ENCODE results near the gene IRF2BP1. TPM values are rescaled to one million over a fixed set of nuclear protein-coding genes. Genes with fewer than 3 reads are reported as not detected.

Gene IRF2BP1
- polyA plus RNA-seq, 2 donors = 9.0 to 10.6 TPM

DNA sequence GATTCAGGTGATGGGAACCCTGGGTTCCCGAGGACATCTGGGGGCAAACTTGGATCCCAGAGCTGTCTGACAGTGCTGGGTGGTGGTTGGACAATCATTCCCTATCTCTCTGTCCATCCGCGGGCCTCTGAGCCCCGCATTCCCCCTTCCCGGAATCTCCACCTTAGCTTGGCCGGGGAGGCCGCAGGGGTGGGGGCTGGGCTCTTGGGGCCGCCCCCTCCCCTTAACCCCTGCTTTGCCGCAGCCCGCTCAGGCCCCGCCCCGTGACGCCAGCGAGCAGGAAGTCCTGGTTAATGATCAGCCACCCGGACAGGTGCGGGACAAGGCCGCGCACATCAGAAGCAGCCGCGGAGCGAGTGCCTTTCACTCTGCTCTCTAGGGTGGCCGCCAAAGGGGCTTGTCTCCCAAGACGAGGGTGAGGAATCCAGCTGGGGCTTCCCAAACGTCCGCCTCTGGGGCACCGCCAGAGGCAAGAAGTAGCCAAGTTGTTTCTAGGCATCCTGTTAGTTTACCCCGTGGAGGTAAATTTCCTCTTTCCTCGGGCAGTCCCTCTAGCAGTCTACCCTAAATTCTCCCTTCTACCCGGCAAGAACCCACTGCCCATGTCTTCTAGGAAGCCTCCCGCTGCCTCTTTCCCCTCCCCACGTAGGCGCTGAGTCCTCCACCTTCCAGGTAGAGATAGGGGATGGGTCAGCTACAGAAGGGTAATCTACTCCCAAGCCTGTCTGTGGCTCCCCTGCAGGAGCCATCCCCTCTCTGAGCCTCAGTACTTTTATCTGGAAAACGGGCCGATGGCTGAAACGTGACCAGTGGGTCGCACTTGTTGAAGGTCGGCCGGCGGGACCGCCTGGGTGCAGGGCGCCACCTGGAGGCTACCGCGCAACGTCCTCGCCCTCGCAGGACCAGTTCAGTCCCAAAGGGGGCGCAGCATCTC, 3.0 kb downstream of the IRF2BP1 start:
- H3K27ac ChIP-seq (ENCODE audit: low read depth in 2 of 2, low read length in 1 of 2) = peak overlapping the region in 1 of 2 donors; percentile 39
- H3K36me3 ChIP-seq (ENCODE audit: control insufficient read depth in 2 of 2, insufficient read depth in 2 of 2, low read length in 1 of 2) = peaks cover 0 to 2% of the 10 kb centered on the region in 2 donors
- WGBS, 2 donors = 16% methylated on average over 46 to 47 of the region's 47 CpGs
- H3K4me1 ChIP-seq (ENCODE audit: control insufficient read depth in 2 of 2, insufficient read depth in 2 of 2, low read length in 1 of 2) = peaks cover 9 to 21% of the 10 kb centered on the region in 2 donors
- H3K27me3 ChIP-seq (ENCODE audit: control insufficient read depth in 1 of 2, insufficient read depth in 2 of 2, low read length in 2 of 2) = no peaks in the 10 kb centered on the region
- H3K9me3 ChIP-seq (ENCODE audit: control insufficient read depth in 2 of 2, insufficient read depth in 1 of 2, low read depth in 1 of 2, low read length in 1 of 2) = no peaks in the 10 kb centered on the region
- H3K4me3 ChIP-seq (ENCODE audit: low read depth in 1 of 2, low read length in 2 of 2) = peak overlapping the region; percentile 42 to 51

GRCh38 chr19:45881909-45882528, 3.9 kb downstream of the IRF2BP1 start:
- Histone ChIP-seq H3K9me3 (ENCODE audit: control insufficient read depth in 2 of 2, insufficient read depth in 1 of 2, low read depth in 1 of 2, low read length in 1 of 2) (no peaks in the 10 kb centered on the region), H3K36me3 (ENCODE audit: control insufficient read depth in 2 of 2, insufficient read depth in 2 of 2, low read length in 1 of 2) (peaks cover 0 to 2% of the 10 kb centered on the region in 2 donors), H3K27ac (ENCODE audit: low read depth in 2 of 2, low read length in 1 of 2) (no peak overlapping the region), H3K4me1 (ENCODE audit: control insufficient read depth in 2 of 2, insufficient read depth in 2 of 2, low read length in 1 of 2) (peaks cover 9 to 21% of the 10 kb centered on the region in 2 donors), H3K4me3 (ENCODE audit: low read depth in 1 of 2, low read length in 2 of 2) (no peak overlapping the region), H3K27me3 (ENCODE audit: control insufficient read depth in 1 of 2, insufficient read depth in 2 of 2, low read length in 2 of 2) (no peaks in the 10 kb centered on the region)
- 34 to 53% methylated on average over 4 of the region's 4 CpGs for WGBS, 2 donors

DNA sequence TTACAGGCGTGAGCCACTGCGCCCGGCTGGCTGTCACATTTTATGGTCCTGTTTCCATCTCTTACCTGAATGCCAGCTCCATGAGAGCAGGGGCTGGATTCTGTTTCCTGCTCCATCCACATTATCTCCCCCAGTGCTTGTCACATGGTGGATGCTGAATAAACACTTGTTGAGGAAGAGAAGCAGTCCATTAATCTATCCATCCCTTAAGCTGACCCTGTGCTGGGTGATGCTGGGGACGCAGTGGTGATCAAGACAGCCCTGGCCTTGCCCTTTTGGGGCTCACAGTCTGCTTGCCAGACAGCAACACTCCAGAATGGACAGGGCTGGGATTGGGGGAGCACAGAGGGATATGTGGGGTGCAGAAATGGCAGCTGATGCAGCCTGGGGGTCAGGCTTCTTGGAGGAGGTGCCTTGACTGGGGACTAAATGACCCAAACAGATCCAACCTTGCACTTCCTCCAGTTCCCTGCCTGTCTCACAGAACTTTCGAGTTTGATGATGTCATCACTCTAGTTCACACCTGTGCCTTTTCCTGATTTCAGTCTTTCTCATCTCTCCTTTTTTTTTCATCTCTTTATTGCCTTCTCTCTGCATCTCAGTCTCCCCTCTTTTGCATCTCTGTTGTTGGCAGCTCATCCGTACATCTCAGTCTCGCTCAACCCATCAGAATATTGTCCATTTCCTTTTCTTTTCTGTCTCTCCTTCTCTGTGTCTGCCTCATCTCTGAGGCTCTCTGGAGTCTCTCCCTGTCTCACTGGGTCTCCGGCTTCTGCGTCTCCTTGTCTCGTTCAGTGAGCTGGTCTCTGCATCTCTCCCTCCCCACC, 4.6 kb downstream of the IRF2BP1 start:
- 64 to 80% methylated on average over 10 of the region's 10 CpGs for WGBS, 2 donors
- Histone ChIP-seq H3K27ac (ENCODE audit: low read depth in 2 of 2, low read length in 1 of 2) (no peak overlapping the region), H3K27me3 (ENCODE audit: control insufficient read depth in 1 of 2, insufficient read depth in 2 of 2, low read length in 2 of 2) (no peaks in the 10 kb centered on the region)

DNA sequence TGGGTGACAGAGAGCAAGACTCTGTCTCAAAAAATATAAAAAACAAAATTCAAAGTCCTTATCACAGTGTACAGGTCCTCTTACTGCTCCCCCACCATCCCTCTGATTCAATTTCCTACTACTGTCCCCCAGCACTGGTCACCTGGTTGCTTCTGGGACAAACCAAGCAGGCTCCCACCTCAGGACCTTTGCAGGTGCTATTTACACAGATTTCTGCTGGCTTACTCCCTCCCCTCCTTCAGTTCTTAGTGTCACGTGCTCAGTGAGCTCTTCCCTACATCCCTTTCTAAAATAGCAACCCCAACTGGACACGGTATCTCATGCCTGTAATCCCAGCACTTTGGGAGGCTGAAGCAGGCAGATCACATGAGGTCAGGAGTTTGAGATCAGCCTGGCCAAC, 6.0 kb downstream of the IRF2BP1 start:
- Histone ChIP-seq H3K36me3 (ENCODE audit: control insufficient read depth in 2 of 2, insufficient read depth in 2 of 2, low read length in 1 of 2) (peaks cover 0 to 2% of the 10 kb centered on the region in 2 donors), H3K9me3 (ENCODE audit: control insufficient read depth in 2 of 2, insufficient read depth in 1 of 2, low read depth in 1 of 2, low read length in 1 of 2) (no peaks in the 10 kb centered on the region), H3K27me3 (ENCODE audit: control insufficient read depth in 1 of 2, insufficient read depth in 2 of 2, low read length in 2 of 2) (no peaks in the 10 kb centered on the region), H3K4me3 (ENCODE audit: low read depth in 1 of 2, low read length in 2 of 2) (no peak overlapping the region), H3K4me1 (ENCODE audit: control insufficient read depth in 2 of 2, insufficient read depth in 2 of 2, low read length in 1 of 2) (peaks cover 9 to 18% of the 10 kb centered on the region in 2 donors), H3K27ac (ENCODE audit: low read depth in 2 of 2, low read length in 1 of 2) (no peak overlapping the region)
- WGBS, 2 donors = 64 to 78% methylated on average over 2 of the region's 2 CpGs

More for the DNA sequence above, 4.6 kb downstream of the IRF2BP1 start:
- peaks cover 9 to 21% of the 10 kb centered on the region in 2 donors for H3K4me1 ChIP-seq (ENCODE audit: control insufficient read depth in 2 of 2, insufficient read depth in 2 of 2, low read length in 1 of 2)
- no peak overlapping the region for H3K4me3 ChIP-seq (ENCODE audit: low read depth in 1 of 2, low read length in 2 of 2)
- peaks cover 0 to 2% of the 10 kb centered on the region in 2 donors for H3K36me3 ChIP-seq (ENCODE audit: control insufficient read depth in 2 of 2, insufficient read depth in 2 of 2, low read length in 1 of 2)
- no peaks in the 10 kb centered on the region for H3K9me3 ChIP-seq (ENCODE audit: control insufficient read depth in 2 of 2, insufficient read depth in 1 of 2, low read depth in 1 of 2, low read length in 1 of 2)

GRCh38 chr19:45879055-45879454, 6.9 kb downstream of the IRF2BP1 start:
- H3K27me3 ChIP-seq (ENCODE audit: control insufficient read depth in 1 of 2, insufficient read depth in 2 of 2, low read length in 2 of 2) = no peaks in the 10 kb centered on the region
- H3K27ac ChIP-seq (ENCODE audit: low read depth in 2 of 2, low read length in 1 of 2) = no peak overlapping the region
- no peak overlapping the region for H3K4me3 ChIP-seq (ENCODE audit: low read depth in 1 of 2, low read length in 2 of 2)
- H3K36me3 ChIP-seq (ENCODE audit: control insufficient read depth in 2 of 2, insufficient read depth in 2 of 2, low read length in 1 of 2) = no peaks in the 10 kb centered on the region
- peaks cover 5 to 9% of the 10 kb centered on the region in 2 donors for H3K4me1 ChIP-seq (ENCODE audit: control insufficient read depth in 2 of 2, insufficient read depth in 2 of 2, low read length in 1 of 2)
- no peaks in the 10 kb centered on the region for H3K9me3 ChIP-seq (ENCODE audit: control insufficient read depth in 2 of 2, insufficient read depth in 1 of 2, low read depth in 1 of 2, low read length in 1 of 2)
- 47 to 59% methylated on average over 6 to 8 of the region's 8 CpGs for WGBS, 2 donors

DNA sequence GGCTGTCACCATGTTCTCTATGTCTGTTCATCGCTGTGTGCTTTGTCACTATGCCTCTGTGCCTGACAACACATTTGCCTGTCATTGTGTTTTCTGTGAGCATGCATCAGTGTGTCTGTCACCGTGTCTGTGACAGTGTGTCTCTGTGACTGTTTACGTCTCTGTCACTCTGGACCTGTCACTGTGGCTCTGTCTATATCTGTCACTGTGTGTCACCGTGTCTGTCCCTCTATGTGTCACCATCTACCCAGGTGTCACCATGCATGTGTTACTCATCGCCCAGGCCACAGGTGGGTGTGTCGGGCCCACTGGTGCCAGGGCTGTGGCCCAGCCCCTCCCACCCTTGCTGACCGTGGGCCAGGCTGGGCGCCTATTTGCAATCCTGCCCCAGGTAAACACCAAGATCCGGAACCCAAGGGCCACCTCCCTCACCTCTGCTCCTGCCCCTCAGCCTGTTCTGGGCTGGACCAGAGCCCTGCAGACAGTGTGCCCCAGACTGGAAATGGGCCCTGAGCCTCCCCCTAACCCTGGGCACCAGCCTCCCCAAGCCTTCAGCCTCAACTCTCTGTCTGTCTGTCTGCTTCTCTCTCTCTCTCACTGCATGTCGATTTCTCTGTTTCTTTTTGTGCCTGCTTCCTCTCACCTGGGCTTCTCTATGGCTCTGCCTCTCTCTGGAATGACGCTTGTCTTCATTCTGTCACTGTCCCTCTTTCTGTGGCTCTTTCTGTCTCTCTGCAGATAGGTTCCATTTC, 7.7 kb downstream of the IRF2BP1 start:
- 60 to 67% methylated on average over 10 to 11 of the region's 11 CpGs for WGBS, 2 donors
- H3K27me3 ChIP-seq (ENCODE audit: control insufficient read depth in 1 of 2, insufficient read depth in 2 of 2, low read length in 2 of 2) = no peaks in the 10 kb centered on the region
- no peaks in the 10 kb centered on the region for H3K36me3 ChIP-seq (ENCODE audit: control insufficient read depth in 2 of 2, insufficient read depth in 2 of 2, low read length in 1 of 2)
- H3K4me3 ChIP-seq (ENCODE audit: low read depth in 1 of 2, low read length in 2 of 2) = no peak overlapping the region
- no peaks in the 10 kb centered on the region for H3K9me3 ChIP-seq (ENCODE audit: control insufficient read depth in 2 of 2, insufficient read depth in 1 of 2, low read depth in 1 of 2, low read length in 1 of 2)
- H3K27ac ChIP-seq (ENCODE audit: low read depth in 2 of 2, low read length in 1 of 2) = peak overlapping the region; percentile 14 to 58
- H3K4me1 ChIP-seq (ENCODE audit: control insufficient read depth in 2 of 2, insufficient read depth in 2 of 2, low read length in 1 of 2) = peaks cover 0 to 5% of the 10 kb centered on the region in 2 donors

- H3K36me3 ChIP-seq (ENCODE audit: control insufficient read depth in 2 of 2, insufficient read depth in 2 of 2, low read length in 1 of 2) = no peaks in the 10 kb centered on the region
- no peaks in the 10 kb centered on the region for H3K9me3 ChIP-seq (ENCODE audit: control insufficient read depth in 2 of 2, insufficient read depth in 1 of 2, low read depth in 1 of 2, low read length in 1 of 2)
- no peaks in the 10 kb centered on the region for H3K27me3 ChIP-seq (ENCODE audit: control insufficient read depth in 1 of 2, insufficient read depth in 2 of 2, low read length in 2 of 2)
- H3K4me1 ChIP-seq (ENCODE audit: control insufficient read depth in 2 of 2, insufficient read depth in 2 of 2, low read length in 1 of 2) = peaks cover 0 to 3% of the 10 kb centered on the region in 2 donors
- 10% methylated on average over 39 to 41 of the region's 41 CpGs for WGBS, 2 donors
- peak overlapping the region in 1 of 2 donors; percentile 30 for H3K27ac ChIP-seq (ENCODE audit: low read depth in 2 of 2, low read length in 1 of 2)
- H3K4me3 ChIP-seq (ENCODE audit: low read depth in 1 of 2, low read length in 2 of 2) = no peak overlapping the region
These were observed 9.3 kb downstream of the IRF2BP1 start for GRCh38 chr19:45876411-45877197.

- Histone ChIP-seq H3K4me3 (ENCODE audit: low read depth in 1 of 2, low read length in 2 of 2) (no peak overlapping the region), H3K9me3 (ENCODE audit: control insufficient read depth in 2 of 2, insufficient read depth in 1 of 2, low read depth in 1 of 2, low read length in 1 of 2) (no peaks in the 10 kb centered on the region), H3K36me3 (ENCODE audit: control insufficient read depth in 2 of 2, insufficient read depth in 2 of 2, low read length in 1 of 2) (no peaks in the 10 kb centered on the region), H3K4me1 (ENCODE audit: control insufficient read depth in 2 of 2, insufficient read depth in 2 of 2, low read length in 1 of 2) (peaks cover 0 to 3% of the 10 kb centered on the region in 2 donors), H3K27ac (ENCODE audit: low read depth in 2 of 2, low read length in 1 of 2) (no peak overlapping the region), H3K27me3 (ENCODE audit: control insufficient read depth in 1 of 2, insufficient read depth in 2 of 2, low read length in 2 of 2) (no peaks in the 10 kb centered on the region)
- 46 to 52% methylated on average over 4 of the region's 4 CpGs for WGBS, 2 donors
These were observed 9.9 kb downstream of the IRF2BP1 start for GRCh38 chr19:45876161-45876410.

All from esophagus (tissue), 2 donors.